ENCODE data around the gene SPNS1.
"Not testable (repeated sequence)": the region's sequence is repeated elsewhere in the genome, so short reads cannot be mapped to it uniquely, and the experiment has no call there.

- not testable (repeated sequence) for TF ChIP-seq CTCF (IDR thresholded peaks at IDR 0.05 in 4 of 5, conservative IDR thresholded peaks at IDR 0.05 in 1 of 5); POLR2A (IDR thresholded peaks at IDR 0.05)
Observed at GRCh38 chr16:28939825-28940224, 34.8 kb upstream of the SPNS1 start.
